Umbilical cord (tissue), 2 donors: ENCODE measurements around the gene GOLGA8O. TPM values are rescaled to one million over a fixed set of nuclear protein-coding genes. Genes with fewer than 3 reads are reported as not detected.
"Not testable (repeated sequence)": the region's sequence is repeated elsewhere in the genome, so short reads cannot be mapped to it uniquely, and the experiment has no call there.

Experiments used
- DNase-seq: peaks from one replicate; pipeline ENCODE4 v3.0.0-alpha.2; 2015; ENCODE audit warnings: low spot score
- total RNA-seq: library from RNA; depleted of rRNA; stranded (reverse); fragments of >200 nt; gene quantifications from one replicate; pipeline ENCODE4 v1.2.3, GENCODE V29; 2014; ENCODE audit warnings: low replicate concordance; ENCODE audit not compliant: insufficient read depth

GOLGA8O gene
- total RNA-seq: not detected

GRCh38 chr15:32455534-32455933 lies at the start of gene GOLGA8O:
Gene GOLGA8O (minus strand): TSS chr15:32455634. CDS start chr15:32455536, 98 bp downstream.
- not testable (repeated sequence) for DNase-seq

GRCh38 chr15:32504152-32504811 lies 48.8 kb upstream of the GOLGA8O start:
- DNase-seq: not testable (repeated sequence)

- peak; percentile 8 for DNase-seq
Measured at GRCh38 chr15:32502946-32503345, 47.5 kb upstream of the GOLGA8O start.

GRCh38 chr15:32492768-32493167 lies 37.3 kb upstream of the GOLGA8O start:
- not testable (repeated sequence) for DNase-seq

GRCh38 chr15:32486474-32486873 lies 31.0 kb upstream of the GOLGA8O start:
- not testable (repeated sequence) for DNase-seq

GRCh38 chr15:32483377-32483776 lies 27.9 kb upstream of the GOLGA8O start:
- not testable (repeated sequence) for DNase-seq

- DNase-seq: not testable (repeated sequence)
Measured at GRCh38 chr15:32481683-32482082, 26.2 kb upstream of the GOLGA8O start.

GRCh38 chr15:32468076-32468475 lies 12.6 kb upstream of the GOLGA8O start:
- not testable (repeated sequence) for DNase-seq

GRCh38 chr15:32440445-32440977 lies 14.9 kb downstream of the GOLGA8O start:
- not testable (repeated sequence) for DNase-seq

GRCh38 chr15:32434102-32434963 lies 21.1 kb downstream of the GOLGA8O start:
- not testable (repeated sequence) for DNase-seq

GRCh38 chr15:32427635-32428034 lies 27.8 kb downstream of the GOLGA8O start:
- not testable (repeated sequence) for DNase-seq

GRCh38 chr15:32426511-32426910 lies 28.9 kb downstream of the GOLGA8O start:
- DNase-seq: not testable (repeated sequence)

GRCh38 chr15:32407903-32408302 lies 47.5 kb downstream of the GOLGA8O start:
- not testable (repeated sequence) for DNase-seq

- not testable (repeated sequence) for DNase-seq
Measured at GRCh38 chr15:32403192-32403591, 52.2 kb downstream of the GOLGA8O start, which contains the start of gene GOLGA8K. Gene GOLGA8K (minus strand): TSS chr15:32403292. CDS start chr15:32403194, 98 bp downstream.

GRCh38 chr15:32396522-32396921 lies 58.9 kb downstream of the GOLGA8O start:
- not testable (repeated sequence) for DNase-seq

Other genes with a start within 250 kb of the GOLGA8O start
- gene GOLGA8K, start 52.3 kb downstream of the GOLGA8O start, total RNA-seq: 1.2 TPM
- gene GOLGA8N, start 137.8 kb upstream of the GOLGA8O start, total RNA-seq: 14.7 TPM
- gene ARHGAP11A, start 159.9 kb upstream of the GOLGA8O start, total RNA-seq: 10.1 TPM
- gene SCG5, start 186.1 kb upstream of the GOLGA8O start, total RNA-seq: 1.4 TPM